Right lobe of liver (tissue), 4 donors: ENCODE data around the gene MEIG1.

Experiments used
- CTCF ChIP-seq, 4 donors: fragments of 200-600 bp in 3 of 4; fragments of 450-650 bp in 1 of 4; IDR thresholded peaks; one replicate each; pipeline versions ENCODE4 v1.5.1 to v1.8.0; 2016 to 2022; ENCODE audit warnings: antibody characterized with exemption in 4 of 4, mild to moderate bottlenecking in 2 of 4
- POLR2A ChIP-seq: fragments of 450-650 bp; IDR thresholded peaks from one replicate; pipeline ENCODE4 v1.6.1; 2017; ENCODE audit warnings: antibody characterized with exemption, mild to moderate bottlenecking
- donor health status: DM: no; HTN: no; CAD: no.
- donor health status: DM: no; HTN: no; CAD: no.
- donor health status: DM: no; HTN: yes; CAD: no.

DNA sequence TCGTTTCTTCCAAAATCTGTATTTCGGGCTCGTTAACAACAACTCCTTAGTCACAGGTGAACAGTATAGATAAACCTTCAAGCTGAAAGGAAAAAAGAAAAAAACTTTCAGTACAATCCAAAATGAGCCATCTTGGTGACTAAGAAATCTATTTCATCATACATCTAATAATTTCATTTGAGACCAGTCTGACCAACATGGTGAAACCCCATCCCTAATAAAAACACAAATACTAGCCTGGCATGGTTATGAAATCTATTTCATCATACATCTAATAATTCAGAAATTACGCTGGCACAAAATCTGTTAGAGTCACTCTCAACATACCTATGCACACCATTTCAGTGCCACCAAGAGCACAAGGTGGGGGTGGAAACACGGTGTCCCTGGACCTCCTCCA is 14.1 kb upstream of the MEIG1 start:
- TF ChIP-seq CTCF (IDR thresholded peaks at IDR 0.05) (no peak), POLR2A (no peak)
